ENCODE measurements around the gene SMAD6. TPM values are rescaled to one million over a fixed set of nuclear protein-coding genes. Genes with fewer than 3 reads are reported as not detected.

SMAD6 gene
- total RNA-seq, 4 donors from 2014 or later = 9.4 to 18.9 (median 14.3) TPM

GRCh38 chr15:66679657-66680108 is 22.4 kb upstream of the SMAD6 start:
- no peaks in the 10 kb centered on the region for H3K36me3 ChIP-seq
- intact Hi-C loops (cut with DNase I) = no loop called here
- H3K9me3 ChIP-seq = peaks cover 0 to 9% (median 5%) of the 10 kb centered on the region in 4 donors
- H3K27ac ChIP-seq (replicated peaks in 1 of 4) = no peak overlapping the region
- H3K4me3 ChIP-seq = no peak overlapping the region
- H3K27me3 ChIP-seq = no peaks in the 10 kb centered on the region
- peaks cover 0 to 13% (median 0%) of the 10 kb centered on the region in 4 donors for H3K4me1 ChIP-seq
- TF ChIP-seq POLR2A (IDR thresholded peaks at IDR 0.05; ENCODE audit: low read depth) (no peak), POLR2AphosphoS5 (IDR thresholded peaks at IDR 0.05) (no peak), CTCF (IDR thresholded peaks at IDR 0.05) (no peak), EP300 (IDR thresholded peaks at IDR 0.05) (no peak)
- WGBS = 84% methylated on average over 4 of the region's 10 CpGs
- no peak for DNase-seq (ENCODE audit: extremely low spot score)

GRCh38 chr15:66680502-66680901 is 21.5 kb upstream of the SMAD6 start:
- peaks cover 0 to 9% (median 5%) of the 10 kb centered on the region in 4 donors for H3K9me3 ChIP-seq
- no peaks in the 10 kb centered on the region for H3K36me3 ChIP-seq
- no peak overlapping the region for H3K27ac ChIP-seq (replicated peaks in 1 of 4)
- no peak overlapping the region for H3K4me3 ChIP-seq
- H3K4me1 ChIP-seq = peaks cover 0 to 13% (median 0%) of the 10 kb centered on the region in 4 donors
- TF ChIP-seq CTCF (IDR thresholded peaks at IDR 0.05) = no peak
- TF ChIP-seq POLR2AphosphoS5 (IDR thresholded peaks at IDR 0.05) = no peak
- TF ChIP-seq EP300 (IDR thresholded peaks at IDR 0.05) = no peak
- no peak for TF ChIP-seq POLR2A (IDR thresholded peaks at IDR 0.05; ENCODE audit: low read depth)
- no peak for DNase-seq (ENCODE audit: extremely low spot score)
- H3K27me3 ChIP-seq = no peaks in the 10 kb centered on the region
- intact Hi-C loops (cut with DNase I) = no loop called here

- intact Hi-C loops (cut with DNase I) = no loop called here
- Histone ChIP-seq H3K9me3 (peaks cover 0 to 9% (median 5%) of the 10 kb centered on the region in 4 donors), H3K27me3 (no peaks in the 10 kb centered on the region), H3K36me3 (no peaks in the 10 kb centered on the region), H3K27ac (replicated peaks in 1 of 4) (no peak overlapping the region), H3K4me3 (no peak overlapping the region), H3K4me1 (peaks cover 0 to 13% (median 0%) of the 10 kb centered on the region in 4 donors)
- 97% methylated on average over 2 of the region's 2 CpGs for WGBS
- TF ChIP-seq POLR2A (IDR thresholded peaks at IDR 0.05; ENCODE audit: low read depth) (no peak), EP300 (IDR thresholded peaks at IDR 0.05) (no peak), CTCF (IDR thresholded peaks at IDR 0.05) (no peak), POLR2AphosphoS5 (IDR thresholded peaks at IDR 0.05) (no peak)
- DNase-seq (ENCODE audit: extremely low spot score) = no peak
Measured at GRCh38 chr15:66681395-66681794, 20.6 kb upstream of the SMAD6 start.

GRCh38 chr15:66682246-66682645 is 19.8 kb upstream of the SMAD6 start:
- Histone ChIP-seq H3K9me3 (peaks cover 0 to 9% (median 5%) of the 10 kb centered on the region in 4 donors), H3K27ac (replicated peaks in 1 of 4) (no peak overlapping the region), H3K4me3 (no peak overlapping the region), H3K4me1 (peaks cover 0 to 13% (median 0%) of the 10 kb centered on the region in 4 donors), H3K36me3 (no peaks in the 10 kb centered on the region), H3K27me3 (no peaks in the 10 kb centered on the region)
- intact Hi-C loops (cut with DNase I) = no loop called here
- 96% methylated on average over 2 of the region's 2 CpGs for WGBS
- no peak for DNase-seq (ENCODE audit: extremely low spot score)
- TF ChIP-seq POLR2A (IDR thresholded peaks at IDR 0.05; ENCODE audit: low read depth) (no peak), POLR2AphosphoS5 (IDR thresholded peaks at IDR 0.05) (no peak), CTCF (IDR thresholded peaks at IDR 0.05) (no peak), EP300 (IDR thresholded peaks at IDR 0.05) (no peak)

- Histone ChIP-seq H3K4me3 (no peak overlapping the region), H3K9me3 (peaks cover 0 to 9% (median 5%) of the 10 kb centered on the region in 4 donors), H3K27me3 (no peaks in the 10 kb centered on the region), H3K36me3 (no peaks in the 10 kb centered on the region), H3K27ac (replicated peaks in 1 of 4) (no peak overlapping the region), H3K4me1 (peaks cover 0 to 13% (median 0%) of the 10 kb centered on the region in 4 donors)
- WGBS = 67% methylated on average over 1 of the region's 1 CpG
- intact Hi-C loops (cut with DNase I) = no loop called here
- DNase-seq (ENCODE audit: extremely low spot score) = no peak
- TF ChIP-seq POLR2AphosphoS5 (IDR thresholded peaks at IDR 0.05) = no peak
- no peak for TF ChIP-seq POLR2A (IDR thresholded peaks at IDR 0.05; ENCODE audit: low read depth)
- TF ChIP-seq CTCF (IDR thresholded peaks at IDR 0.05) = no peak
Measured at GRCh38 chr15:66682865-66683264, 19.2 kb upstream of the SMAD6 start.
